Measurements from ENCODE around the gene EEIG1.

The EEIG1 gene

GRCh38 chr9:128006332-128006996, 25.7 kb upstream of the EEIG1 start:
- no peak for TF ChIP-seq REST (IDR thresholded peaks at IDR 0.05; ENCODE audit: insufficient read depth in 1 of 2, low read depth in 2 of 2, low read length in 2 of 2)
- TF ChIP-seq SIN3A (IDR thresholded peaks at IDR 0.05; ENCODE audit: borderline replicate concordance, insufficient read depth, low read length) = no peak
- TF ChIP-seq FOXP2 (optimal IDR thresholded peaks at IDR 0.05; ENCODE audit: borderline replicate concordance, extremely low read depth, extremely low read length, insufficient read depth) = no peak
- TF ChIP-seq TAF1 (IDR thresholded peaks at IDR 0.05; ENCODE audit: borderline replicate concordance, insufficient read depth, low read length) = no peak
- no peak for TF ChIP-seq POLR2AphosphoS5 (IDR thresholded peaks at IDR 0.05; ENCODE audit: low read depth, low read length)

GRCh38 chr9:128005923-128006322, 25.1 kb upstream of the EEIG1 start:
- TF ChIP-seq FOXP2 (optimal IDR thresholded peaks at IDR 0.05; ENCODE audit: borderline replicate concordance, extremely low read depth, extremely low read length, insufficient read depth) = peak; percentile 89
- TF ChIP-seq SIN3A (IDR thresholded peaks at IDR 0.05; ENCODE audit: borderline replicate concordance, insufficient read depth, low read length) = peak; percentile 83; the same call in 1 of the 2 replicates
- TF ChIP-seq POLR2AphosphoS5 (IDR thresholded peaks at IDR 0.05; ENCODE audit: low read depth, low read length) = no peak
- no peak for TF ChIP-seq REST (IDR thresholded peaks at IDR 0.05; ENCODE audit: insufficient read depth in 1 of 2, low read depth in 2 of 2, low read length in 2 of 2)

GRCh38 chr9:128003966-128004604, 23.3 kb upstream of the EEIG1 start:
- TF ChIP-seq TAF1 (IDR thresholded peaks at IDR 0.05; ENCODE audit: borderline replicate concordance, insufficient read depth, low read length) (no peak), POLR2AphosphoS5 (IDR thresholded peaks at IDR 0.05; ENCODE audit: low read depth, low read length) (no peak), FOXP2 (optimal IDR thresholded peaks at IDR 0.05; ENCODE audit: borderline replicate concordance, extremely low read depth, extremely low read length, insufficient read depth) (no peak), REST (IDR thresholded peaks at IDR 0.05; ENCODE audit: insufficient read depth in 1 of 2, low read depth in 2 of 2, low read length in 2 of 2) (no peak), SIN3A (IDR thresholded peaks at IDR 0.05; ENCODE audit: borderline replicate concordance, insufficient read depth, low read length) (no peak)

GRCh38 chr9:128002959-128003358, 22.2 kb upstream of the EEIG1 start:
- TF ChIP-seq TAF1 (IDR thresholded peaks at IDR 0.05; ENCODE audit: borderline replicate concordance, insufficient read depth, low read length) = no peak
- no peak for TF ChIP-seq POLR2AphosphoS5 (IDR thresholded peaks at IDR 0.05; ENCODE audit: low read depth, low read length)
- TF ChIP-seq SIN3A (IDR thresholded peaks at IDR 0.05; ENCODE audit: borderline replicate concordance, insufficient read depth, low read length) = no peak
- no peak for TF ChIP-seq FOXP2 (optimal IDR thresholded peaks at IDR 0.05; ENCODE audit: borderline replicate concordance, extremely low read depth, extremely low read length, insufficient read depth)
- no peak for TF ChIP-seq REST (IDR thresholded peaks at IDR 0.05; ENCODE audit: insufficient read depth in 1 of 2, low read depth in 2 of 2, low read length in 2 of 2)
